Stimulated activated CD4-positive, alpha-beta T cell treated with anti-CD3 and anti-CD28 coated beads, TNF-alpha, amount 100 ng/mL, for 4 hours (primary cell): Measurements from ENCODE around the gene SH3BGRL2.
"Not testable (repeated sequence)": the region's sequence is repeated elsewhere in the genome, so short reads cannot be mapped to it uniquely, and the experiment has no call there.

Source experiments
- DNase-seq, 3 experiments: peaks; one replicate each; pipeline ENCODE4 v3.0.0-alpha.2; 2020; ENCODE audit warnings: low read depth in 3 of 3

Gene SH3BGRL2

DNA sequence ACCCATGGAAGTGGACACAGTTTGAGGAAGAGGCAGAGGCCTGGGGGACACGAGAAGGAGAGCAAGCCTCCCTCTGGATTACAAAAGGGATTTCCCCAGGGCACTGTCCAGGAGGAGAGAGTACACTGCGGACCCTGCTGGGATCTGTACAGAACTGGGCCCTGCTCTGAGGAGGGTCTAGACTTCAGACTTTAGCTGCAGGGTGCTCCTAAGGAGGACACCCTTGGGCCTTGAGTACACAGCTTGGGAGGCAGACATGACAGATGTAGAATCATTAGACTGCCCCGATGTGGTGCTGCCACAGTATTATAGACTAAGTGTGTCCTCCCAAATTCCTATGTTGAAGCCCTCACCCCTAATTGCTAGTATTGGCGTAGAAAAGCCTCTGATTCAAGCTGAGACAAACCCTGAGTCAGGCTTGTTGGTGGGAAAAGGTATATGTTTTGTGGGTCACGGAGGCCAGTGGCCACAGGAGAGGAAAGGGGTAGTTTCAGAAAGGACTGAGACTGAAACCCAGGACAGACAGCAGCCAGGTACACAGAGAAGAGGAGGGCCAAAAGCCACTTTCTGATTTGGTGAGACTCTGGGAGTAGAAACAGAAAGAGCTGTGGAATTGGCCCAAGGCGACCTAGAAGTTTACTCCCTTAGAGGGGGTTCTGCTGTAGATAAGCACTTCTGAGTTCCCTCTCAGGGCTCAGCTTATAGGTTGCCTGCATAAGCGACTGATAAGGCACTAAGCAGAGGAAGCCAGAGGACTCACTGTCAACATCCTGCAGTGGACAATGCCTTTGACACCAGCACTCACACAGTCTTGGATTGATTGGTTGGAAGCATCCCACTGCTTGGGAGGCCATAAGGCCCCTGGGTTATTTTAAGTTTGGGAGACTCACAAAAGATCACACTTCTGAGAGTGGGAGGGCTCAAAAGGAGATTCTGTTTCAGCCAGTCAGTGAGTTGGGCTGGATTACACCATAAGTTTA, 16.5 kb upstream of the SH3BGRL2 start:
- DNase-seq = no peak

GRCh38 chr6:79617518-79617941, 13.6 kb upstream of the SH3BGRL2 start:
- no peak for DNase-seq

- DNase-seq = not testable (repeated sequence)
Measured at GRCh38 chr6:79618425-79618824, 12.7 kb upstream of the SH3BGRL2 start.

GRCh38 chr6:79621579-79621978, 9.6 kb upstream of the SH3BGRL2 start:
- no peak for DNase-seq

- no peak for DNase-seq
Measured at GRCh38 chr6:79622364-79622763, 8.8 kb upstream of the SH3BGRL2 start.

DNA sequence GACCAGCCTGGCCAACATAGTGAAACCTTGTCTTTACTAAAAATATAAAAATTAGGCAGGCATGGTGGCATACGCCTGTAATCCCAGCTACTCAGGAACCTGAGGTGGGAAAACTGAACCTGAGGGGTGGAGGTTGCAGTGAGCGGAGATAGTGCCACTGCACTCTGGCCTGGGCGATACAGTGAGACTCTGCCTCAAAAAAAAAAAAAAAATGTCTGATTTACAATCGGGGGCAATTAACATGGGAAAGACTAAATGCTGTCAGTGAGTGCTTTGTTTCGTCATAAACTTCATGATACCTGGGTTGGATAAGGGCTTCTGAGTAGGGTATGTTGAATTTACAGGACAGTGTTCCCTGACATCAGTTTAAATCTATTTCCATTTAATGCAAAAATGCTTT, 8.0 kb upstream of the SH3BGRL2 start:
- DNase-seq = no peak

- no peak for DNase-seq
Measured at GRCh38 chr6:79625746-79626145, 5.4 kb upstream of the SH3BGRL2 start.

DNA sequence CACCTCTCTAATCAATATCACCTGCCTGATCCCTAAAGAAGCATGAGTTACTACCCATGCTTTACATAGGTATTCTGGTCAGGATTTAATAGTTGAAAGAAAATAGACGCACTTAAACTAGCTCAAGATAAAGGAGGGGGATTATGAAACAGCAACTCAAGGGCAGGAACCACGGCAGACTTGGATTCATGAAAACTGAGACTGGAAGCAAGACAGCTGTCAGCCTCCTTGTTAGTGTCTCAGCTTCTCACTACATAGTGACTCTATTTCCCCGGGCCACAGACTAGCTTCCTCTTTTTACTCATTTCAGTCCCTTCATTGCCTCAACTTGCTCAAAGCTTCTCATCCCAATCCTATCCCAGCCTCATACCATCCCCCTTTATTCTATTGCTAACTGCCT, 4.3 kb upstream of the SH3BGRL2 start:
- no peak for DNase-seq

DNA sequence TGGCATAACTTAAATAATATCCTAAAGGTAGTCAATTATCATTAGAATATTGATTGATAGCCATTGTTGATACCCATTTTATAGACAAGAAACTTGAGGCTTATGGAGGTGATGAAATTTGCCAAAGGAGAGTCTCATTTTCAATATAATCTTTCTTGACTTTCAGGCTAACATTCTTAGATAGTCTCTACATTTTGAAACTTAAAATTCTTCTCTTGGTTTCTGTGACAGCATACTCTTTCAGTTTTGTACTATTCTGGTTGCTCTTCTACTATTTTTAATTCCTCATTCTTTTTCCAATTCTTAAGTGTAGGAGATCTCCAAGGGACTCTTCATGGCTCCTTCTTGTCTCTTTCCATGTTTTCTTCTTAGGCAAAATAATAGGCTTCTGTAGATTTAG, 3.7 kb upstream of the SH3BGRL2 start:
- DNase-seq = no peak

DNA sequence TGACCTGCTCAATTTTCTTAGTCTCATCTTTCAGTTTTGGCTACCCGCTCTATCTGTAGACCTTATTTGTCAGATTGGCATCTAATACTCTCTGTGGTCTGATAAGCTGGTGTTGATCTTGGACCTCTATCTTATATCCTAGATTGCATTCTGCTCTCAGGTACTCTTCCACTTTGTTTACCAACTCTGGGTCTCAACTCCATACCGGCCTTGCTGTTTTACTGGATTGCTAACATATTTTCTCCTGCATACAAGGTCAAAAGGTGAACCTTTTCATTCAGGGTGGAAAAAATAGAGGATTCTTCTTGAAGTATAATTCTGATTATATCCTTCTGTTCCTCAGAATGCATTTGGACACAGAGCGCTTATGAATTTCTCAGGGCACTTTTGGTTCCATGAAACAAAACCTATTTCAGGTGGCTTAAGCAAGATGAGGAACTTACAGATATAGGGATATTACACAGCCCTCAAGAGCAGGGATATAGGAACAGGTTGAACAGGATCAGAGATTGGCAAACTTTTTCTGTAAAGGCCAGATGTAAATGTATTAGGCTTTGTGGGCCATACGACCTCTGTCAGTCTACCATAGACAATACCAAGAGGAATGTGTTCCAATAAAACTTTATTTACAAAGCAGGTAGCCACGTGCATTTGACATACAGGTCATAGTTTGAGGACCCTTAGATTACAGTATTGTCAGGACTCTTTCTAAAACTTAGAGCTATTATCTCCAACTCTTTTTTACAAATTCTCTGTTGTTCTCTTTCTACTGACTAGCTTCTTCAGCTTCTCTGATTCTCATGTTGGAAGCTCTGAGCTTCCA, 2.5 kb upstream of the SH3BGRL2 start:
- no peak for DNase-seq

DNA sequence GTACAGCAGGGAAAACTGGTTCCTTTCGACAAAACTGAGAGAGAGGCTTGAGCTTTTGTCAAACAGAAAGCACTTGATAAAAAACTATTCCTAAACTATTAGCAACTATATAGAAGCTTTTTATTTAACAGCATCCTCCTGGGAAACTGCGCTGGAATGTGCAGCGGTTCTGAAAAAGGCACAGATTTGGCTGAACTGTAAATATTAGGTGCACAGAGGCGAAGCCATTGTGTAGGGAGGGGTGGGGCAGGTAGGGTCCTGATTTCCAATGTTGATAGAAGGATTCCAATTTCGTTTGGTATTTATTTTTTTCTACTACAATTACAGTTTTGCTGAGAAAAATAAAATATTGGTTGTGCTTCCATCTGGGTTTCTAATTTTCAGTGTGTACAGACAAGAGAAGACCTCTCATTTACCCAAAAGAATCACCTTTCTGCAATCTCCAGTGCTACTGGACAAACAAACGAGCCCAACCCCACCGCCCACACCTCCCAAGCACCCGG, 698 bp upstream of the SH3BGRL2 start:
- DNase-seq = no peak

DNA sequence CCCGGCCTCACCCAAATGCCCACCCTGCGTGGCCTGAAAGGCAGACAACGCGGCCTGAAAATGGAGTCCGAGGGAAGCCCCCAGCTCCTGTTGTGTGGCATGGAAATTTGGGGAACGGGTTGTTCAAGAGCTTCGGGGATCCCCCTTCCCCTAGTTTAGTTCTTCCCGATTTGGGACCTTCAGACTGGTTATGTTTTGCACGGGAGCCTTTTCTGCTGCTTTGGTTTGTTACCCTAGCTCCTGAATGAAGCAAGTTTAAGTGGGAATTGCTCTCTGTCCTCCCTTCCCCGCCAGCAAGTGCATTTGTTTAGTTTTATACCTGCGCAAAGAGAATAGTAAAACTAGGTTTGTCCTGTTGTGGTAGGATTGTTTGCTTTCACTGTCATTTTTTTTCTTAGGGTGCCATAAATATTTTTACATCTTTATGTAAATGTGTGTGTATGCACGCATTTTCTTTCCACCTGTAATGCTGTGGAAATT, 604 bp downstream of the SH3BGRL2 start:
- DNase-seq = no peak

- no peak for DNase-seq
Measured at GRCh38 chr6:79632580-79632979, 1.5 kb downstream of the SH3BGRL2 start.

DNA sequence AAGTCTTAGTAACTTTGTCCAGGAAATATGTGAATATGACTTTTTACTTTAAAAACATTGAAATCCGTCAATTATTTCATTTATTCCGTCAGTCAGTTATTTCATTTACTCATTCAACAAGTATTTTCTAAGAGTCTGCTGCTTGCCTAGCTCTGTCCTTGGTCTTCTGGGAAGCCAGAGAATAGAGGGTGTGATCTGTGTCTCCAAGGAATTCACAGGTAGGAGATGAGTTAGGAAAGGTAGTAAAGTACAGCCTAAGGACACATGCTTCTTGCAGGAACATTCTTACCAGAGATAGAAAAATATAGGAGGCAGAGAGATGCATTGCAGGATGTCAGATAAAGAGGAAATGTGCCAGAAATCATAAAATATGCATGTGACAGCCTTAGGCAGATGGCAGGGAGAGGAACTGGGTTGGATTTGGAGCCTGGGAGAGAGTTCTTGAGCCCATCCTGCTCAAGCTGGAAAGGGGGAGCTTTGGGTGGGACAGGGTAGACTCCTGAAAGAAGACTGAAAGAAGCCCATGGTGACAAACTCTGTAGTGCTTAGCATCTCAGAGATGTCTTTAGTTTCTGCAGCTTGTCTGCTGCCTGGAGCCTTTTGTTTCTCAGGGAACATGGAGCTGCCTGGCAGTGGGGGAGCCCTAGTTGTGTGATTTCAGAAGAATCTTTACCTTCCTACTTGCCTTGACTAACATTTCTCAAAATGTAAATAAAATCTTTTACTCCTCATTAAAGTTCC, 3.5 kb downstream of the SH3BGRL2 start:
- no peak for DNase-seq

- no peak for DNase-seq
Measured at GRCh38 chr6:79635232-79635543, 4.1 kb downstream of the SH3BGRL2 start.

DNA sequence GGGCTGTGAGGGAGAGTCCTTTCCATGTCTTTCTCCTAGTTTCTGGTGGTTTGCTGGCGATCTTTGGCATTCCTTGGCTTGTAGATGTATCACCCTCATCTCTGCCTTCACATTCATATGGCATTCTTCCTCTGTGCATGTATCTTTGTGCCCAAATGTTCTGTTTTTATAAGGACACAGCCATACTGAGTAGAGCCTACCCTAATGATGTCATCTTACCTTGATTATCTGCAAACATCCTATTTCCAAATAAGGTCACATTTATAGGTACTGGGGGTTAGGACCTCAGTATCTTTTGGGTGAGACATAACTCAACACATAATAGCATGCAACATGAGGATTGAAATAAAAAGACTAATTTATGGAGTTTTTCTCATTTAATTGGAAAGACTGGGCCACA, 5.5 kb downstream of the SH3BGRL2 start:
- DNase-seq = no peak

- DNase-seq = no peak
Measured at GRCh38 chr6:79640146-79641111, 9.3 kb downstream of the SH3BGRL2 start.

GRCh38 chr6:79646006-79646405, 14.9 kb downstream of the SH3BGRL2 start:
- no peak for DNase-seq

DNA sequence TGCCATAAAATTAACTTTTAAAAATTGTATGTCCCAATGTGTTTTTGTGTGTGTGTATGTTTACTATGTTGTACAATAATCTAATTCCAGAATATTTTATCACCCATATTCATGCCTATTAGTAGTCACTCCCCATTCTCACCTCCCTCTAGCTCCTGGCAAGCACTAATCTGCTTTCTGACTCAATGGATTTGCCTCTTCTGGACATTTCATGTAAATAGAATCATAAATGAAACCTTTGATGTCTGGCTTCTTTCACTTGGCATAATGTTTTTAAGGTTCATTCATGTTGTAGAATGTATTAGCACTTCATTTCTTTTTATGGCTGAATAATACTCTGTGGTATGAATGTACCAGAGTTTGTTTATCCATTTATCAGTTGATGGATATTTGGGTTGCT, 15.4 kb downstream of the SH3BGRL2 start:
- DNase-seq = no peak

DNA sequence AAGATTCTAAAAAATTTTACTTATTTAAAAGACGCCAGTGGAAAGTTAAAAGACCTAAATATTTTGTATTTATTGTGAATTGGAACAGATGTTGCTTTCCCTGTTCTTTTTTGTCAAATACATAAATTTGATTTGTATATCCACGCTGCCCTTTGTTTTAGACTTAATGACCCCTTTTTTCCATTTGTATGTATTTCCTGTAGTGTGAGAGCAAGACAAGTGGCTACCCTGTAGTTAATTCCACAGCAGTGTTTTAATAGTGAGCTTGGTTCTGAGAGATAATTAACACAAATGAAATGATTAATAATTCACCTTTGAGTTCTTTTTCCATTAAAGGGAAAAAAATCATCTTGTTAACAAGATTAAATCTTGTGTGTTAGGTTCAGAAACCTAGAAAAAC, 16.6 kb downstream of the SH3BGRL2 start:
- no peak for DNase-seq

GRCh38 chr6:79648328-79648727, 17.2 kb downstream of the SH3BGRL2 start:
- no peak for DNase-seq
